Posterior vena cava (tissue), 2 donors: ENCODE data around the gene DCUN1D3. TPM values are rescaled to one million over a fixed set of nuclear protein-coding genes. Genes with fewer than 3 reads are reported as not detected.
"Not testable (repeated sequence)": the region's sequence is repeated elsewhere in the genome, so short reads cannot be mapped to it uniquely, and the experiment has no call there.

Experiments
- DNase-seq: peaks from one replicate; pipeline ENCODE4 v3.0.0-alpha.2; 2020; ENCODE audit warnings: low spot score
- intact Hi-C, 2 donors: fragments of 100-400 bp; cut with DNase I; formaldehyde crosslinking; loops; one replicate each; pipeline versions ENCODE4 v1.14.1 to v1.14.2; 2022 to 2023
- long read RNA-seq, 2 donors: library from polyadenylated mRNA; unstranded; transcript quantifications; one replicate each; pipeline ENCODE4 v2.0.0, GENCODE V29; 2020 to 2021
- total RNA-seq, 2 donors: library from RNA; stranded (reverse); fragmentation: NEBNext Ultra II Directional; extraction: Animal tissue kit (Norgen Biotek cat#: 25700); gene quantifications; one replicate each; pipeline ENCODE4 v1.2.1, GENCODE V29; 2021
- donor health status: DM: yes; HTN: yes; CAD: no.
- donor health status: DM: yes; HTN: yes; CAD: no.

The DCUN1D3 gene, protein sequence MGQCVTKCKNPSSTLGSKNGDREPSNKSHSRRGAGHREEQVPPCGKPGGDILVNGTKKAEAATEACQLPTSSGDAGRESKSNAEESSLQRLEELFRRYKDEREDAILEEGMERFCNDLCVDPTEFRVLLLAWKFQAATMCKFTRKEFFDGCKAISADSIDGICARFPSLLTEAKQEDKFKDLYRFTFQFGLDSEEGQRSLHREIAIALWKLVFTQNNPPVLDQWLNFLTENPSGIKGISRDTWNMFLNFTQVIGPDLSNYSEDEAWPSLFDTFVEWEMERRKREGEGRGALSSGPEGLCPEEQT
- total RNA-seq: 10 to 100 TPM; 27.7 to 30.6 TPM
- long read RNA-seq, donor 1, full-length matches to known transcripts: 2 of 6 reads
- long read RNA-seq, donor 1, partial matches to known transcripts: 0 of 6 reads
- long read RNA-seq, donor 1, other reads (novel, unspliced or antisense): 4 of 6 reads
- long read RNA-seq, donor 2, full-length matches to known transcripts: 1 of 1 reads
- long read RNA-seq, donor 2, partial matches to known transcripts: 0 of 1 reads
- long read RNA-seq, donor 2, other reads (novel, unspliced or antisense): 0 of 1 reads

DNA sequence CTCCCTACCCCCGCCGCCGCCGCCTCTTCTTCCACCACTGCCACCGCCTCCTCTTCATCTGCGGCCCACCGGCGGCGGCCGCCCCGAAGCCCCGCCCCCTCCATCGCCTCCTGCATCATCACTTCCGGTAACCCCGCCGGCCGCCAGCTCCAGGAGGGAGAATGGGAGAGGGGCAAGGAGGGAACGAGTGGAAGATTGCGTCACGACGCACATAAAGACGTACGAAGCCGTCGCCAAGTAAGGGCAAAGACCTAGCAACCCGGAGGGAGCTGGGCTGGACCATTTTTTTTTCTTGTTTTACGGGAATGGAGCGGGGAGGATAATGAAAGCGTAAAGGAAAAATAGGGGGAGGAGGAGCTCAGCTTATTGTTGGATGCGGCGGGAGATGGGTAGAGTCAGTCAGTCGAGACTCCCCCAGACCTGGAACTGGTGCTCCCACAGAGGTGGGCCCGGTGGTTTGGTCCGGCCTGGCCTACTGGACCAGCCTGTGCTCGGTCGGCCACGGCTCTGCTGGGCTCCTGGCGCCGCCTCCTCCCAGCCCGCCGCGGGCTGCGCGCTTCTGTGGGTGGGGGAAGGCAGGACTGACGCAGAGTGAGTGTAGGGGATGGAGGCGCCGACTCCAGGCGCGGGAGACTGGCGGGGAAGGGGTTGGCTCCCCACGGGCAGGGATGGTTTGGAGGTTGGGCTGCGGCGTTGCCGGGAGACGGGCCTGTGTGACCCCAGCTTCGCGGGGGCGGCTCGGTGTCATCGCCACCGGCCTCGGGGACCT lies at the start of gene DCUN1D3, which contains the start of gene LYRM1:
TSS of gene DCUN1D3 (minus strand) at position 60 of the 769 bp plus-strand sequence. CDS start 37,820 bp downstream, outside the sequence.
TSS of gene LYRM1 (plus strand) at position 473 of the 769 bp plus-strand sequence. CDS start 14,785 bp downstream, outside the sequence.
- intact Hi-C loops: no loop called here
- DNase-seq: peak; percentile 99

DNA sequence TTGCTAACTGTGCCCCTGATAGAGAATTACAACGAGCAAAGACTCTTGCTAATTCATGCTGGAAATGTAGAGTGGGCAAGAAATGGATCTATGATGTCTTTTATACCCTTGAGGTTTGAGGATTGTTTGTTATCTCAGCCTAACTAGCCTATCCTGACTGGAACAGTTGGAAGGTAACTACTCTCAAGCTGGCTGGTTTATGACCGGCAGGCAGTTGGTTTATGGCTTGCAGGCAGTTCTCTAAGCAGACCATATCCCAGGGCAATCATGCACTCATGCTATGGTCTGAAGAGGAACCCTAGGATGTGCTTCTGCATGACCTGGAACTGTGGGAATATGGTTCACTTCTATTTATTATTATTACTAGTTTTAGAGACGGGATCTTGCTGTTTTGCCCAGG lies 49.5 kb upstream of the DCUN1D3 start:
- DNase-seq: no peak
- intact Hi-C loops: no loop called here

GRCh38 chr16:20948444-20948843 lies 48.3 kb upstream of the DCUN1D3 start:
- intact Hi-C loops: no loop called here
- DNase-seq: no peak

GRCh38 chr16:20946015-20946629 lies 46.0 kb upstream of the DCUN1D3 start:
- intact Hi-C loops: no loop called here
- DNase-seq: no peak

- DNase-seq, intact Hi-C loops: not testable (repeated sequence)
Observed at GRCh38 chr16:20945575-20945875, 45.4 kb upstream of the DCUN1D3 start.

DNA sequence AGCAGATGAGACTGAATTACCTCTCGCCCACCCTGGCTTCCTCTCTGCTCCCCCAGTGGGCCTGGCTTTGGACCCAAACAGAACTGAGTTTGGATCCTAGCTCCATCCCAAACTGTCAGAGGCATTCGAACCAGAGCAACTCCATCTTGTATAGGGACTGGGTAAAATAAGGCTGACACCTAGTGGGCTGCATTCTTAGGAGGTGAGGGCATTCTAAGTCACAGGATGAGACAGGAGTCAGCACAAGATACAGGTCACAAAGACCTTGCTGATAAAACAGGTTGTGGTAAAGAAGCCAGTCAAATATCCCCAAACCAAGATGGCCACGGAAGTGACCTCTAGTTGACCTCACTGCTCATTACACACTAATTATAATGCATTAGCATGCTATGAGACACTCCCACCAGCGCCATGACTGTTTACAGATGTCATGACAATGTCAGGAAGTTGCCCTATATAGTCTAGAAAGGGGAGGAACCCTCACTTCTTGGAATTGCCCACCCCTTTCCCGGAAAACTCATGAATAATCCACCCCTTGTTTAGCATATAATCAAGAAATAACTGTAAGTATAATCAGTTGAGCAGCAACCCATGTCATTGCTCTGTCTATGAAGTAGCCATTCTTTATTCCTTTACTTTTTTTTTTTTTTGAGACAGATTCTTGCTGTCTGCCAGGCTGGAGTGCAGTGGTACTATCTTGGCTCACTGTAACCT lies 44.9 kb upstream of the DCUN1D3 start:
- intact Hi-C loops: no loop called here

GRCh38 chr16:20942256-20942655 lies 42.1 kb upstream of the DCUN1D3 start:
- intact Hi-C loops: no loop called here
- no peak for DNase-seq

More for the DNA sequence above, 44.9 kb upstream of the DCUN1D3 start:
- no peak for DNase-seq

- intact Hi-C loops: no loop called here
Observed at GRCh38 chr16:20941636-20941926, 41.4 kb upstream of the DCUN1D3 start.

GRCh38 chr16:20940871-20941635 lies 40.9 kb upstream of the DCUN1D3 start:
- intact Hi-C loops: no loop called here
- no peak for DNase-seq

More at GRCh38 chr16:20941636-20941926, 41.4 kb upstream of the DCUN1D3 start:
- DNase-seq: no peak

- intact Hi-C loops: loop anchor here in 1 of 2 donors (10.0 kb wide), 1 partner anchor 55 kb away; no protein-coding TSS in a partner anchor
- no peak for DNase-seq
Observed at GRCh38 chr16:20939611-20940010, 39.5 kb upstream of the DCUN1D3 start.

- intact Hi-C loops: loop anchor here in 1 of 2 donors (10.0 kb wide), 1 partner anchor 56 kb away; no protein-coding TSS in a partner anchor
- no peak for DNase-seq
Observed at GRCh38 chr16:20938426-20938825, 38.3 kb upstream of the DCUN1D3 start.

- no peak for DNase-seq
- intact Hi-C loops: loop anchor here in 1 of 2 donors (10.0 kb wide), 1 partner anchor 57 kb away; no protein-coding TSS in a partner anchor
Observed at GRCh38 chr16:20937736-20938135, 37.6 kb upstream of the DCUN1D3 start.

GRCh38 chr16:20933589-20933988 lies 33.4 kb upstream of the DCUN1D3 start:
- no peak for DNase-seq
- intact Hi-C loops: loop anchor here in 1 of 2 donors (10.0 kb wide), 1 partner anchor 61 kb away; no protein-coding TSS in a partner anchor

DNA sequence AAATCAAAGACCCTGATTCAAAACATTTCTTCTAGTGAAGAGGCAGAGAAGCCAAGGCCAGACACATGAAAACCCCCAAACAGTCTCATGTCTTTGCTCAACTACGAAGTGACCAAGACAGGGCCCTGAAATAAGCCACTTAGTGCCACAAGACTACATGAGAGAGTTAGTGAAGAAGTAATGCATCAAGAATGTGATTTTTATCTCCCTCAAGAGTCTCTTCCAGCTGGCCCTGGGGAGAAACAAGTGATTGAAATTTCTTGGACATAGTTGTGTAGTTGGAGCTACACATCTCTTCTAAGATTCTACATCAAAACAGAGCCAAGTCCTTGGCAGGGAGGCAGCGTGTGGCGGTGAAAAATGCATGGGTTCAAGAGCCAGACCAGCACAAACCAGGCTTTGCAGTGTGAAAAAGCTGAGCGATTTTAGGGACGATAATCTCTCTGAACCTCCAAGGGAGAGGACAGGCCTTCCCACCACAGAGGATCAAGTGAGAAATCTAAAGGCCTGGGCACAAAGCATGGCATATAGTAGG lies 31.0 kb upstream of the DCUN1D3 start:
- intact Hi-C loops: loop anchor here in 1 of 2 donors (10.0 kb wide), 1 partner anchor 64 kb away; no protein-coding TSS in a partner anchor
- DNase-seq: no peak

GRCh38 chr16:20930365-20930690 lies 30.2 kb upstream of the DCUN1D3 start:
- no peak for DNase-seq
- intact Hi-C loops: loop anchor here in 1 of 2 donors (10.0 kb wide), 1 partner anchor 64 kb away; no protein-coding TSS in a partner anchor

DNA sequence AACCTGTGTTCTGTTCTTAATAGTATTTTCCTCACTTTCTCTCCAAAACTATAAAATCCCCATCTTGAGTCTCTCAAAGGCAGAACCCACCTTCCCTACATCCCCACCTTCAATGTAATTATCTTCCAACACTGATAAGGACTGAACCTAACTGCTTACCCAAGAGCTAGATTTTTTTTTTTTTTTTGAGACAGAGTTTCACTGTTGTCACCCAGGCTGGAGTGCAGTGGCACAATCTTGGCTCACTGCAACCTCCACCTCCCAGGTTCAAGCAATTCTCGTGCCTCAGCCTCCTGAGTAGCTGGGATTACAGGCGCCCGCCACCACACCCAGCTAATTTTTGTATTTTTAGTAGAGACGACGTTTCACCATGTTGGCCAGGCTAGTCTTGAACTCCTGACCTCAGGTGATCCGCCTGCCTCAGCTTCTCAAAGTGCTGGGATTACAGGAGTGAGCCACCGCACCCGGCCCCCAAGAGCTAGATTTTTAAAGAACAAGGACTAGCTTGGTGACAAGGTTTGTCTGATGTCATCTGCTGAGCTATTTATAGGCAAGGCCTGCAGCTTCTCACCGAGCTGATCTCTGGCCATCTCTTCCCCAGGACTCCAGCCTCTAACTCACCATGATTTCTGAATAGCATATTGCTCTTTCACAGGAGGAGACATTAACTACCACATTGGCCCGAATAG lies 29.7 kb upstream of the DCUN1D3 start:
- intact Hi-C loops: loop anchor here in 1 of 2 donors (10.0 kb wide), 1 partner anchor 65 kb away; no protein-coding TSS in a partner anchor

DNA sequence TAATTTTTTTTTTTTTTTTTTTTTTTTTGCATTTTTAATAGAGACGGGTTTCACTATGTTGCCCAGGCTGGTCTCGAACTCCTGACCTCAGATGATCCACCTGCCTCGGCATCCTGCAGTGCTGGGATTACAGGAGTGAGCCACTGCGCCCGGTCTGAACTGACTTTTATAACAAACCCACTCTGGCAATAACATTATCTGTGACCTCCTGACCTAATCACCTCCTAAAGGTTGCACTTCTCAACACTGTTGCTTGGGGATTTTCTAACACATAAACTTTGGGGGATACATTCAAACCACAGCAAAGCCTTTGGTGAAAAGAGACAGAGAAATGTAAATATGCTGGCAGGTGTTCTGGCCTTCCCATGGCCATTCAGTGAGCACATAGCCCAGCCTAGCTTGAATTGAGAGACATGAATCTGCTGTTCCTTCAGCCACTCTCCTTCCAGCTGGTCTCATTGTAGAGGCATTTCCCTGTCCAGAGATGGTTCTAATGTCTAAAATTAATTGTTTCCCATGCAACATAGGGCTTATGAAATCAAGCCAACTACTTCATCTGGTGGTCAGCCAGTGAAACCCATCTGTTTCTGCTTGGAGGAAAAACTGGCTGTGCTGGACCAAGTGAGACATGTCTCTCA lies 28.7 kb upstream of the DCUN1D3 start:
- intact Hi-C loops: no loop called here
- no peak for DNase-seq

More for the DNA sequence above, 29.7 kb upstream of the DCUN1D3 start:
- not testable (repeated sequence) for DNase-seq
